HCT116 (cell line): Measurements from ENCODE around the gene TPRG1. TPM values are rescaled to one million over a fixed set of nuclear protein-coding genes. Genes with fewer than 3 reads are reported as not detected.

Experiments
- ATAC-seq: fragments of 200-7000 bp; cut with Tn5 transposase; 2 replicates; pipeline ENCODE4 v1.9.1; 2020; ENCODE audit warnings: mild to moderate bottlenecking, moderate library complexity
- BruUV-seq: library from RNA; stranded (reverse); fragments of 400-500 nt; replicated peaks from 2 replicates; lab custom pipeline; 2021; lab: Mats Ljungman, UMichigan
- CTCF ChIA-PET: fragments of 300-600 bp; sonication (Branson Sonifier 250); formaldehyde crosslinking; loops from one replicate; lab custom pipeline; 2021; ENCODE audit warnings: antibody characterized with exemption; lab: Charles Lee
- POLR2A ChIA-PET: fragments of 300-600, 350-600 bp; sonication (Branson Sonifier 250); formaldehyde crosslinking; loops from one replicate; lab custom pipeline; 2021; ENCODE audit warnings: antibody characterized with exemption; lab: Charles Lee
- RAD21 ChIA-PET, 2 experiments: fragments of 300-600 bp; sonication (Branson Sonifier 250); formaldehyde crosslinking; loops; one replicate each; lab custom pipeline; 2023; ENCODE audit warnings: low total read pairs in 2 of 2; ENCODE audit not compliant: uncharacterized antibody in 2 of 2, unreplicated experiment in 2 of 2, low non-redundant PET in 1 of 2; lab: Charles Lee
- DNase-seq: peaks from one replicate; pipeline ENCODE4 v3.0.0-alpha.2; 2010; ENCODE audit warnings: low read depth, low spot score
- H2AFZ ChIP-seq: fragments of 200-600 bp; shearing (Covaris generic), sonication (generic); 2 replicates; pipeline ENCODE4 v1.6.1; 2017; ENCODE audit warnings: low read depth, mixed run types, mixed read lengths, antibody characterized with exemption, low read length; ENCODE audit not compliant: poor library complexity, severe bottlenecking
- H3K27ac ChIP-seq: 2 replicates; pipeline ENCODE4 v1.5.1; 2012; ENCODE audit warnings: low read depth, low read length
- H3K27me3 ChIP-seq: fragments of 200-600 bp; sonication (generic); 2 replicates; pipeline ENCODE4 v1.6.1; 2016; ENCODE audit warnings: mixed run types, low read length, mixed read lengths; ENCODE audit not compliant: insufficient read depth
- H3K36me3 ChIP-seq, 2 experiments: fragments of 200-500 bp in 1 of 2; fragments of 200-600 bp in 1 of 2; sonication (Bioruptor generic) in 1 of 2; sonication (generic) in 1 of 2; 2 replicates each; pipeline versions ENCODE4 v1.5.1 to v1.6.1; 2014 to 2016; ENCODE audit warnings: low read length in 2 of 2, inconsistent platforms in 1 of 2, mixed read lengths in 1 of 2, mixed run types in 1 of 2; ENCODE audit not compliant: insufficient read depth in 2 of 2, control insufficient read depth in 1 of 2
- H3K4me1 ChIP-seq, 2 experiments: fragments of 200-600 bp in 1 of 2; sonication (generic) in 1 of 2; 2 replicates each; pipeline versions ENCODE4 v1.5.1 to v1.6.1; 2012 to 2017; ENCODE audit warnings: low read length in 2 of 2, inconsistent platforms in 1 of 2, mild to moderate bottlenecking in 1 of 2, mixed read lengths in 1 of 2, mixed run types in 1 of 2, moderate library complexity in 1 of 2; ENCODE audit not compliant: insufficient read depth in 2 of 2, control insufficient read depth in 1 of 2
- H3K4me2 ChIP-seq: fragments of 200-600 bp; sonication (generic); 2 replicates; pipeline ENCODE4 v1.6.1; 2017; ENCODE audit warnings: mixed run types, low read length, mixed read lengths
- H3K4me3 ChIP-seq, 2 experiments: fragments of 200-600 bp in 1 of 2; sonication (generic) in 1 of 2; replicated peaks in 1 of 2; 2 replicates each; pipeline ENCODE4 v1.5.1; 2011 to 2016; ENCODE audit warnings: low read length in 2 of 2, control low read depth in 1 of 2, low read depth in 1 of 2, mild to moderate bottlenecking in 1 of 2, mixed read lengths in 1 of 2, mixed run types in 1 of 2
- H3K79me2 ChIP-seq: fragments of 200-600 bp; sonication (generic); 2 replicates; pipeline ENCODE4 v1.6.1; 2017; ENCODE audit warnings: mild to moderate bottlenecking, mixed run types, low read length, moderate library complexity, mixed read lengths; ENCODE audit not compliant: insufficient read depth
- H3K9ac ChIP-seq: fragments of 200-600 bp; sonication (generic); 2 replicates; pipeline ENCODE4 v1.6.1; 2016; ENCODE audit warnings: low read length, mixed read lengths
- H3K9me2 ChIP-seq: fragments of 200-600 bp; sonication (generic), shearing (Covaris generic); 2 replicates; pipeline ENCODE4 v1.6.1; 2017; ENCODE audit warnings: mixed run types, mild to moderate bottlenecking, moderate library complexity; ENCODE audit not compliant: insufficient read depth
- H3K9me3 ChIP-seq, 2 experiments: fragments of 200-500 bp in 1 of 2; fragments of 200-600 bp in 1 of 2; sonication (Bioruptor generic) in 1 of 2; sonication (generic) in 1 of 2; 2 replicates each; pipeline ENCODE4 v1.6.1; 2014 to 2017; ENCODE audit warnings: low read length in 2 of 2, mixed read lengths in 2 of 2, inconsistent platforms in 1 of 2, low read depth in 1 of 2, mild to moderate bottlenecking in 1 of 2, mixed run types in 1 of 2, moderate library complexity in 1 of 2; ENCODE audit not compliant: control insufficient read depth in 1 of 2, insufficient read depth in 1 of 2
- H4K20me1 ChIP-seq: fragments of 200-600 bp; sonication (generic), shearing (Covaris generic); 2 replicates; pipeline ENCODE4 v1.6.1; 2017; ENCODE audit warnings: mixed run types, mild to moderate bottlenecking, moderate library complexity; ENCODE audit not compliant: insufficient read depth
- CEBPB ChIP-seq: IDR thresholded peaks from 2 replicates; pipeline ENCODE4 v1.6.1; 2012; ENCODE audit warnings: low read depth
- POLR2A ChIP-seq: IDR thresholded peaks from 2 replicates; pipeline ENCODE4 v1.7.0; 2011; ENCODE audit warnings: borderline replicate concordance; ENCODE audit not compliant: insufficient read depth, insufficient read length; ENCODE audit errors: extremely low read depth
- POLR2AphosphoS5 ChIP-seq: IDR thresholded peaks from 2 replicates; pipeline ENCODE4 v1.6.1; 2011; ENCODE audit warnings: mild to moderate bottlenecking, low read depth, low read length, moderate library complexity
- SP1 ChIP-seq: IDR thresholded peaks from 2 replicates; pipeline ENCODE4 v1.6.1; 2012; ENCODE audit warnings: low read depth
- YY1 ChIP-seq: IDR thresholded peaks from 2 replicates; pipeline ENCODE4 v1.6.1; 2011; ENCODE audit warnings: low read length, low read depth, moderate library complexity, mild to moderate bottlenecking; ENCODE audit not compliant: insufficient replicate concordance; ENCODE audit errors: extremely low read depth
- ZFX ChIP-seq: fragments of 450-650 bp; IDR thresholded peaks from 2 replicates; pipeline ENCODE4 v1.6.1; 2017
- intact Hi-C: fragments of 100-400 bp; cut with micrococcal nuclease; formaldehyde crosslinking; loops from 2 replicates; pipeline ENCODE4 v1.10.0; 2022
- total RNA-seq: library from RNA; stranded (reverse); gene quantifications from one replicate; pipeline ENCODE4 v1.2.1, GENCODE V29; 2021; ENCODE audit not compliant: unreplicated experiment

Gene TPRG1
- total RNA-seq, 1 experiment from 2014 or later, result 2.8 TPM

GRCh38 chr3:189305412-189305811 lies 133.6 kb downstream of the TPRG1 start:
- RAD21 ChIA-PET, result no interaction called here
- POLR2A ChIA-PET, result no interaction called here
- H3K4me2 ChIP-seq, result no peak overlapping the region
- ATAC-seq (no peak), DNase-seq (no peak)
- CTCF ChIA-PET, result no interaction called here
- H4K20me1 ChIP-seq, result no peaks in the 10 kb centered on the region
- H3K9me3 ChIP-seq, result no peaks in the 10 kb centered on the region
- intact Hi-C loops, result no loop called here
- H3K27ac ChIP-seq, result no peak overlapping the region
- no peak overlapping the region for H3K4me3 ChIP-seq
- BruUV-seq, result no TSS peak
- no peaks in the 10 kb centered on the region; the same call in 1 of the 2 replicates for H3K9me2 ChIP-seq
- H3K79me2 ChIP-seq, result no peaks in the 10 kb centered on the region
- H3K4me1 ChIP-seq, result peaks cover 7 to 13% of the 10 kb centered on the region in 2 experiments; a peak in 2 of 4 replicates
- no peaks in the 10 kb centered on the region for H3K36me3 ChIP-seq
- H3K27me3 ChIP-seq, result 0 out of 2 replicates have a peak, but pooled peaks cover 8% of the 10 kb centered on the region
- H2AFZ ChIP-seq, result no peak overlapping the region
- H3K9ac ChIP-seq, result no peak overlapping the region
- TF ChIP-seq CEBPB, result 0 out of 2 replicates have a peak, but pooled peaks have one; percentile 0
- TF ChIP-seq YY1, result no peak
- TF ChIP-seq POLR2AphosphoS5, result no peak
- no peak for TF ChIP-seq ZFX

DNA sequence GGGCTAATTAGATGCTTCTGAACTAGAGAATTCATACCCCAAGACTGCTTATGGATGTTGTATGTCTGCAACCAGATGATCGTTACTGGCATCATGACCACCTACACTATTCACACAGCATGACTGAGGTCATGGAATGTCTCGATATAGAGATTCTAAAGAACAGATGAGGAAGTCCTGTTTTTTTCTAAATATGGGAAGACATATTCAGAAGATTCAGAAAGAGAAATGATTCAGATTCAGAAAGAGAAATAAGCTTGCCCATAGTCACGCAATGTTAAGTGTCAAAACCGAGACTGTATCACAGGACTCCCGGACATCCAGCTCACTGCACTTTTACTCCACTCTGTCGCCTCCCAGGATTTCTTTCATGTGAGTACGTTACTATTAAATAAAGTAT lies 136.2 kb downstream of the TPRG1 start:
- POLR2A ChIA-PET, result no interaction called here
- Histone ChIP-seq H3K4me2 (no peak overlapping the region), H3K27me3 (0 out of 2 replicates have a peak, but pooled peaks cover 8% of the 10 kb centered on the region)
- no peak for ATAC-seq
- no peak for DNase-seq
- TF ChIP-seq SP1 (no peak), CEBPB (no peak), POLR2A (no peak)
- TF ChIP-seq, all 23 proteins: peak for 0
- H2AFZ ChIP-seq, result no peak overlapping the region
- intact Hi-C loops, result no loop called here
- H3K79me2 ChIP-seq, result no peaks in the 10 kb centered on the region
- no peaks in the 10 kb centered on the region for H3K36me3 ChIP-seq
- H3K27ac ChIP-seq, result no peak overlapping the region
- no peak overlapping the region for H3K9ac ChIP-seq
- H3K4me1 ChIP-seq, result peaks cover 7 to 13% of the 10 kb centered on the region in 2 experiments; a peak in 2 of 4 replicates
- BruUV-seq, result no TSS peak
- H3K4me3 ChIP-seq, result no peak overlapping the region
- no peaks in the 10 kb centered on the region for H3K9me2 ChIP-seq
- RAD21 ChIA-PET, result no interaction called here
- no peaks in the 10 kb centered on the region for H3K9me3 ChIP-seq
- CTCF ChIA-PET, result no interaction called here
- H4K20me1 ChIP-seq, result no peaks in the 10 kb centered on the region
